Activated CD8-positive, alpha-beta memory T cell treated with anti-CD3 and anti-CD28 coated beads, Interleukin-2, amount 50 U/mL, for 24 hours (primary cell): ENCODE measurements around the gene ABHD6.
"Not testable (repeated sequence)": the region's sequence is repeated elsewhere in the genome, so short reads cannot be mapped to it uniquely, and the experiment has no call there.

Experiments
- DNase-seq: peaks from one replicate; pipeline ENCODE4 v3.0.0-alpha.2; 2020; ENCODE audit errors: extremely low read depth

ABHD6 gene

GRCh38 chr3:58322793-58323192 is 85.2 kb downstream of the ABHD6 start:
- no peak for DNase-seq

- DNase-seq = no peak
Observed at GRCh38 chr3:58323529-58324390, 86.2 kb downstream of the ABHD6 start.

- DNase-seq = no peak
Observed at GRCh38 chr3:58324391-58325390, 87.1 kb downstream of the ABHD6 start.

- DNase-seq = no peak
Observed at GRCh38 chr3:58325525-58325992, 88.0 kb downstream of the ABHD6 start.

- no peak for DNase-seq
Observed at GRCh38 chr3:58326267-58326900, 88.8 kb downstream of the ABHD6 start.

GRCh38 chr3:58329150-58329921 is 91.7 kb downstream of the ABHD6 start:
- no peak for DNase-seq

GRCh38 chr3:58329922-58330413 is 92.4 kb downstream of the ABHD6 start:
- no peak for DNase-seq

- DNase-seq = no peak
Observed at GRCh38 chr3:58331593-58332152, 94.1 kb downstream of the ABHD6 start.

- DNase-seq = peak; percentile 44
Observed at GRCh38 chr3:58332575-58333188, 95.1 kb downstream of the ABHD6 start, which contains the start of gene PXK. PXK (plus strand) TSS chr3:58332892; CDS start chr3:58332989, 97 bp downstream.

- DNase-seq = no peak
Observed at GRCh38 chr3:58333206-58334012, 95.8 kb downstream of the ABHD6 start.

- DNase-seq = no peak
Observed at GRCh38 chr3:58334013-58334321, 96.4 kb downstream of the ABHD6 start.

- no peak for DNase-seq
Observed at GRCh38 chr3:58334506-58334884, 96.9 kb downstream of the ABHD6 start.

- no peak for DNase-seq
Observed at GRCh38 chr3:58335652-58335947, 98.0 kb downstream of the ABHD6 start.

- DNase-seq = no peak
Observed at GRCh38 chr3:58336135-58336882, 98.7 kb downstream of the ABHD6 start.

GRCh38 chr3:58337190-58337589 is 99.6 kb downstream of the ABHD6 start:
- no peak for DNase-seq

GRCh38 chr3:58339146-58339545 is 101.6 kb downstream of the ABHD6 start:
- not testable (repeated sequence) for DNase-seq

GRCh38 chr3:58340594-58341244 is 103.1 kb downstream of the ABHD6 start:
- no peak for DNase-seq

- no peak for DNase-seq
Observed at GRCh38 chr3:58341376-58341775, 103.8 kb downstream of the ABHD6 start.
